ENCODE data around the gene AFMID.
"Not testable (repeated sequence)": the region's sequence is repeated elsewhere in the genome, so short reads cannot be mapped to it uniquely, and the experiment has no call there.

DNA sequence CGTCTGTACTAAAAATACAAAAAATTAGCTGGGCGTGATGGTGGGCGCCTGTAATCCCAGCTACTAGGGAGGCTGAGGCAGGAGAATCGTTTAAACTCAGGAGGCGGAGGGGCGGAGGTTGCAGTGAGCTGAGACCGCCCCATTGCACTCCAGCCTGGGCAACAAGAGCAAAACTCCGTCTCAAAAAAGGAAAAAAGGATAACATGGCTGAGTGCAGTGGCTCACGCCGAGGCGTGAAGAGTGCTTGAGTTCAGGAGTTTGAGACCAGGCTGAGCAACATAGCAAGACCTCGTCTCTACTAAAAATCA lies 47.3 kb upstream of the AFMID start:
- TF ChIP-seq, protein P1, sequence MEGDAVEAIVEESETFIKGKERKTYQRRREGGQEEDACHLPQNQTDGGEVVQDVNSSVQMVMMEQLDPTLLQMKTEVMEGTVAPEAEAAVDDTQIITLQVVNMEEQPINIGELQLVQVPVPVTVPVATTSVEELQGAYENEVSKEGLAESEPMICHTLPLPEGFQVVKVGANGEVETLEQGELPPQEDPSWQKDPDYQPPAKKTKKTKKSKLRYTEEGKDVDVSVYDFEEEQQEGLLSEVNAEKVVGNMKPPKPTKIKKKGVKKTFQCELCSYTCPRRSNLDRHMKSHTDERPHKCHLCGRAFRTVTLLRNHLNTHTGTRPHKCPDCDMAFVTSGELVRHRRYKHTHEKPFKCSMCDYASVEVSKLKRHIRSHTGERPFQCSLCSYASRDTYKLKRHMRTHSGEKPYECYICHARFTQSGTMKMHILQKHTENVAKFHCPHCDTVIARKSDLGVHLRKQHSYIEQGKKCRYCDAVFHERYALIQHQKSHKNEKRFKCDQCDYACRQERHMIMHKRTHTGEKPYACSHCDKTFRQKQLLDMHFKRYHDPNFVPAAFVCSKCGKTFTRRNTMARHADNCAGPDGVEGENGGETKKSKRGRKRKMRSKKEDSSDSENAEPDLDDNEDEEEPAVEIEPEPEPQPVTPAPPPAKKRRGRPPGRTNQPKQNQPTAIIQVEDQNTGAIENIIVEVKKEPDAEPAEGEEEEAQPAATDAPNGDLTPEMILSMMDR (IDR thresholded peaks at IDR 0.05), result not testable (repeated sequence)
- not testable (repeated sequence) for TF ChIP-seq POLR2A (IDR thresholded peaks at IDR 0.05)

Measured in ovary (tissue), 3 donors.